HepG2 (cell line): Measurements from ENCODE around the gene BEAN1. TPM values are rescaled to one million over a fixed set of nuclear protein-coding genes. Genes with fewer than 3 reads are reported as not detected.

Experiments
- ATAC-seq: fragments of 200-7000 bp; cut with Tn5 transposase; 3 replicates; pipeline ENCODE4 v1.9.1; 2020; ENCODE audit warnings: mild to moderate bottlenecking, moderate library complexity
- BruUV-seq: library from RNA; stranded (reverse); fragments of 400-500 nt; replicated peaks from 2 replicates; lab custom pipeline; 2021; lab: Mats Ljungman, UMichigan
- CTCF ChIA-PET: fragments of 300-600 bp; formaldehyde crosslinking; extraction: SDS; loops from one replicate; lab custom pipeline; 2021; ENCODE audit warnings: low total read pairs, inconsistent platforms, low intra/inter-chr PET ratio; lab: Yijun Ruan, JAX
- POLR2A ChIA-PET: fragments of 350-600 bp; sonication (Branson Sonifier 250); formaldehyde crosslinking; loops from one replicate; lab custom pipeline; 2020; ENCODE audit warnings: antibody characterized with exemption, inconsistent platforms; lab: Yijun Ruan, JAX
- DNase-seq: peaks from one replicate; pipeline ENCODE4 v3.0.0-alpha.2; 2015; ENCODE audit warnings: low spot score
- FAIRE-seq: peaks from 3 replicates; lab custom pipeline; 2011; peaks lifted over from hg19 to GRCh38; lab: Jason Lieb, UNC
- H2AFZ ChIP-seq: one replicate; pipeline ENCODE4 v1.6.1; 2011; ENCODE audit warnings: low read length, inconsistent platforms
- H3K27ac ChIP-seq: fragments of 300-600 bp; 3 replicates; pipeline ENCODE4 v1.8.0; 2011; ENCODE audit warnings: mixed run types, mild to moderate bottlenecking, mixed read lengths, low read length, inconsistent platforms; ENCODE audit not compliant: insufficient read depth; ENCODE audit errors: extremely low read length
- H3K27me3 ChIP-seq, 2 experiments: fragments of 200-600 bp in 1 of 2; 2 replicates in 1 of 2; 3 replicates in 1 of 2; pipeline versions ENCODE4 v1.6.0 to v1.8.0; 2011; ENCODE audit warnings: low read length in 2 of 2, mild to moderate bottlenecking in 2 of 2, moderate library complexity in 2 of 2, inconsistent platforms in 1 of 2; ENCODE audit not compliant: insufficient read depth in 2 of 2, control insufficient read depth in 1 of 2
- H3K36me3 ChIP-seq, 2 experiments: fragments of 200-600 bp in 1 of 2; replicated peaks in 1 of 2; 2 replicates in 1 of 2; 3 replicates in 1 of 2; pipeline versions ENCODE4 v1.5.1 to v1.8.0; 2011; ENCODE audit warnings: low read length in 2 of 2, inconsistent platforms in 1 of 2; ENCODE audit not compliant: insufficient read depth in 2 of 2, control insufficient read depth in 1 of 2
- H3K4me1 ChIP-seq: 2 replicates; pipeline ENCODE4 v1.5.1; 2012; ENCODE audit warnings: low read length, inconsistent platforms; ENCODE audit not compliant: insufficient read depth
- H3K4me2 ChIP-seq: 2 replicates; pipeline ENCODE4 v1.6.0; 2011; ENCODE audit warnings: low read depth, low read length, inconsistent platforms
- H3K4me3 ChIP-seq, 3 experiments: fragments of 200-600 bp in 1 of 3; sonication (generic), shearing (Covaris generic) in 1 of 3; replicated peaks in 1 of 3; 2 replicates each; pipeline ENCODE4 v1.5.1; 2011 to 2016; ENCODE audit warnings: low read length in 3 of 3, inconsistent platforms in 2 of 3, low read depth in 2 of 3, mild to moderate bottlenecking in 2 of 3, control low read depth in 1 of 3, mixed read lengths in 1 of 3; ENCODE audit not compliant: insufficient read depth in 1 of 3
- H3K79me2 ChIP-seq: one replicate; pipeline ENCODE4 v1.6.1; 2011; ENCODE audit warnings: low read length, inconsistent platforms; ENCODE audit not compliant: insufficient read depth
- H3K9ac ChIP-seq: 2 replicates; pipeline ENCODE4 v1.6.0; 2011; ENCODE audit warnings: mild to moderate bottlenecking, low read depth, low read length, inconsistent platforms; ENCODE audit not compliant: insufficient read depth
- H3K9me3 ChIP-seq: 2 replicates; pipeline ENCODE4 v1.5.1; 2012; ENCODE audit warnings: mild to moderate bottlenecking, low read length
- H4K20me1 ChIP-seq: 2 replicates; pipeline ENCODE4 v1.6.0; 2011; ENCODE audit warnings: inconsistent platforms, mild to moderate bottlenecking, low read length, moderate library complexity; ENCODE audit not compliant: insufficient read depth
- ARID4A ChIP-seq: sonication (generic); formaldehyde crosslinking; IDR thresholded peaks from 2 replicates; pipeline ENCODE4 v1.5.0; 2020; ENCODE audit warnings: mild to moderate bottlenecking, missing genetic modification reagents, borderline replicate concordance
- HMGXB4 ChIP-seq, 2 experiments: sonication (generic) in 1 of 2; formaldehyde crosslinking in 1 of 2; IDR thresholded peaks; 2 replicates each; pipeline versions ENCODE4 v1.4.0 to v1.6.1; 2018 to 2020; ENCODE audit warnings: missing genetic modification reagents in 2 of 2, borderline replicate concordance in 1 of 2, low read depth in 1 of 2, mild to moderate bottlenecking in 1 of 2, missing biosample characterization in 1 of 2
- KAT2B ChIP-seq: fragments of 150-350 bp; IDR thresholded peaks from 2 replicates; pipeline ENCODE4 v1.6.1; 2014; ENCODE audit warnings: low read depth, low read length, borderline replicate concordance
- MATR3 ChIP-seq: sonication (generic); formaldehyde crosslinking; IDR thresholded peaks from 2 replicates; pipeline ENCODE4 v1.4.0; 2020; ENCODE audit warnings: missing genetic modification reagents
- PITX1 ChIP-seq: sonication (generic); formaldehyde crosslinking; IDR thresholded peaks from 2 replicates; pipeline ENCODE4 v1.5.1; 2020; ENCODE audit warnings: mild to moderate bottlenecking, missing genetic modification reagents
- RAD51 ChIP-seq: fragments of 450-650 bp; IDR thresholded peaks from 2 replicates; pipeline ENCODE4 v1.6.1; 2016; ENCODE audit warnings: borderline replicate concordance
- SRSF4 ChIP-seq: fragments of 200-400 bp; formaldehyde crosslinking; IDR thresholded peaks from one replicate; pipeline ENCODE4 v1.6.1; 2018; ENCODE audit warnings: mild to moderate bottlenecking, low read depth, low read length, moderate library complexity; ENCODE audit not compliant: poor library complexity, severe bottlenecking
- STAG1 ChIP-seq: sonication (generic); formaldehyde crosslinking; IDR thresholded peaks from 2 replicates; pipeline ENCODE4 v1.4.0; 2020; ENCODE audit warnings: missing genetic modification reagents
- THAP7 ChIP-seq: sonication (generic); formaldehyde crosslinking; IDR thresholded peaks from 2 replicates; pipeline ENCODE4 v1.8.1; 2023; ENCODE audit warnings: mild to moderate bottlenecking, missing genetic modification reagents
- ZNF331 ChIP-seq: sonication (generic); formaldehyde crosslinking; IDR thresholded peaks from 2 replicates; pipeline ENCODE4 v1.4.0; 2020; ENCODE audit warnings: missing genetic modification reagents
- ZNF430 ChIP-seq: sonication (generic); formaldehyde crosslinking; IDR thresholded peaks from 2 replicates; pipeline ENCODE4 v1.9.0; 2021; ENCODE audit warnings: mild to moderate bottlenecking, missing genetic modification reagents
- ZNF503 ChIP-seq: sonication (generic); formaldehyde crosslinking; IDR thresholded peaks from 2 replicates; pipeline ENCODE4 v1.4.0; 2020; ENCODE audit warnings: missing genetic modification reagents
- ZNF605 ChIP-seq: sonication (generic); formaldehyde crosslinking; IDR thresholded peaks from 2 replicates; pipeline ENCODE4 v1.8.0; 2022; ENCODE audit warnings: mild to moderate bottlenecking, missing genetic modification reagents
- ZNF761 ChIP-seq: sonication (generic); formaldehyde crosslinking; conservative IDR thresholded peaks from 2 replicates; pipeline ENCODE4 v1.4.0; 2020; ENCODE audit warnings: mild to moderate bottlenecking, missing genetic modification reagents
- WGBS: methylation state at CpG from one replicate; pipeline ENCODE4 v1.1.6; 2017; ENCODE audit warnings: low lambda C conversion rate; 5-methylcytosine and 5-hydroxymethylcytosine counted together
- in situ Hi-C: cut with HindIII; loops from 2 replicates; pipeline ENCODE4 v1.10.0; 2017; ENCODE audit warnings: low pct_unique_long_range_greater_than_20kb; ENCODE audit not compliant: extremely low pct_ligation_motif_present
- intact Hi-C: fragments of 100-400 bp; cut with micrococcal nuclease; formaldehyde crosslinking; loops from one replicate; pipeline ENCODE4 v1.10.0; 2022; ENCODE audit not compliant: unreplicated experiment
- polyA plus RNA-seq, 8 experiments: library from polyadenylated mRNA; depleted of rRNA in 3 of 8; stranded (reverse) in 7 of 8; unstranded in 1 of 8; fragments of >200 nt; fragmentation: Illumina TruSeq in 4 of 8; extraction: Trizol in 4 of 8; gene quantifications; 2 replicates each; pipeline versions ENCODE4 v1.2.1 to v1.2.3, GENCODE V29; 2011 to 2016; ENCODE audit warnings: low read depth in 4 of 8, missing spikeins in 1 of 8, mixed read lengths in 1 of 8; ENCODE audit not compliant: insufficient read depth in 1 of 8
- total RNA-seq, 5 experiments: library from RNA; depleted of rRNA; stranded (reverse); fragments of >200 nt; fragmentation: Illumina TruSeq; extraction: Trizol; gene quantifications; 2 replicates each; pipeline ENCODE4 v1.2.3, GENCODE V29; 2016; ENCODE audit warnings: low read depth in 1 of 5

The BEAN1 gene
- total and polyA plus RNA-seq, 2 of the 13 experiments (the other 11 are each of a cell fraction or from before 2014, with no cell fraction given) = 0.53 to 1.4 TPM

GRCh38 chr16:66511602-66512271, 84.6 kb downstream of the BEAN1 start:
- peaks cover 3 to 5% of the 10 kb centered on the region in 2 experiments; a peak in 4 of 5 replicates for H3K36me3 ChIP-seq
- H4K20me1 ChIP-seq = no peaks in the 10 kb centered on the region
- H2AFZ ChIP-seq = no peak overlapping the region
- no peak overlapping the region for H3K4me3 ChIP-seq
- 98% methylated on average over 13 of the region's 13 CpGs for WGBS
- ATAC-seq = no peak
- intact Hi-C loops (no loop called here), in situ Hi-C loops (no loop called here)
- DNase-seq = no peak
- no TSS peak for BruUV-seq
- H3K9ac ChIP-seq = no peak overlapping the region
- peaks cover 48% of the 10 kb centered on the region for H3K4me1 ChIP-seq
- POLR2A ChIA-PET = interaction anchor here (1.2 to 2.2 kb wide), 4 partner anchors 9 to 78 kb away, joined by 3 to 10 read pairs (median 6); partner anchors contain the start of genes CKLF and TK2
- H3K27ac ChIP-seq = peak overlapping the region; percentile 46
- H3K79me2 ChIP-seq = no peaks in the 10 kb centered on the region
- no peak overlapping the region for H3K4me2 ChIP-seq
- H3K9me3 ChIP-seq = no peaks in the 10 kb centered on the region
- CTCF ChIA-PET = no interaction called here
- peak; percentile 12 for FAIRE-seq
- no peaks in the 10 kb centered on the region for H3K27me3 ChIP-seq
- TF ChIP-seq MATR3 (CRISPR knock-in tag) (no peak), ZNF605 (CRISPR knock-in tag) (no peak; the same call in 1 of the 2 replicates), KAT2B (no peak), ARID4A (CRISPR knock-in tag) (no peak), ZNF331 (CRISPR knock-in tag) (no peak), STAG1 (peak; percentile 38), PITX1 (CRISPR knock-in tag) (no peak), HMGXB4 (CRISPR knock-in tag; IDR thresholded peaks at IDR 0.05; ENCODE audit: borderline replicate concordance in 1 of 2, low read depth in 1 of 2) (peak in 1 of 2 experiments; percentile 45; a peak in 1 of 4 replicates), THAP7 (CRISPR knock-in tag) (no peak), ZNF761 (0 out of 2 replicates have a peak, but pooled peaks have one; percentile 30), RAD51 (no peak), SRSF4 (no peak), ZNF503 (CRISPR knock-in tag) (no peak), ZNF430 (CRISPR knock-in tag) (0 out of 2 replicates have a peak, but pooled peaks have one; percentile 7)
